Transverse colon (tissue), 4 donors: ENCODE data around the gene ZCCHC8.

Source experiments
- EP300 ChIP-seq: sonication (generic); formaldehyde crosslinking; IDR thresholded peaks from one replicate; pipeline ENCODE4 v1.6.1; 2017; ENCODE audit warnings: antibody characterized with exemption, low read depth
- POLR2A ChIP-seq: fragments of 450-650 bp; IDR thresholded peaks from one replicate; pipeline ENCODE4 v1.6.1; 2016; ENCODE audit warnings: antibody characterized with exemption, mild to moderate bottlenecking, moderate library complexity
- POLR2AphosphoS5 ChIP-seq, 3 donors: sonication (generic); formaldehyde crosslinking; IDR thresholded peaks; one replicate each; pipeline ENCODE4 v1.6.1; 2016; ENCODE audit warnings: antibody characterized with exemption in 3 of 3
- TF ChIP-seq, protein P1 (sequence below), 5 experiments: fragments of 200-600 bp in 3 of 5; fragments of 450-650 bp in 2 of 5; sonication (generic) in 3 of 5; IDR thresholded peaks; 1 replicate in 2 of 5; 2 replicates in 3 of 5; pipeline ENCODE4 v1.5.1; 2016 to 2017; ENCODE audit warnings: antibody characterized with exemption in 5 of 5, inconsistent platforms in 3 of 5, mild to moderate bottlenecking in 2 of 5, moderate library complexity in 1 of 5

DNA sequence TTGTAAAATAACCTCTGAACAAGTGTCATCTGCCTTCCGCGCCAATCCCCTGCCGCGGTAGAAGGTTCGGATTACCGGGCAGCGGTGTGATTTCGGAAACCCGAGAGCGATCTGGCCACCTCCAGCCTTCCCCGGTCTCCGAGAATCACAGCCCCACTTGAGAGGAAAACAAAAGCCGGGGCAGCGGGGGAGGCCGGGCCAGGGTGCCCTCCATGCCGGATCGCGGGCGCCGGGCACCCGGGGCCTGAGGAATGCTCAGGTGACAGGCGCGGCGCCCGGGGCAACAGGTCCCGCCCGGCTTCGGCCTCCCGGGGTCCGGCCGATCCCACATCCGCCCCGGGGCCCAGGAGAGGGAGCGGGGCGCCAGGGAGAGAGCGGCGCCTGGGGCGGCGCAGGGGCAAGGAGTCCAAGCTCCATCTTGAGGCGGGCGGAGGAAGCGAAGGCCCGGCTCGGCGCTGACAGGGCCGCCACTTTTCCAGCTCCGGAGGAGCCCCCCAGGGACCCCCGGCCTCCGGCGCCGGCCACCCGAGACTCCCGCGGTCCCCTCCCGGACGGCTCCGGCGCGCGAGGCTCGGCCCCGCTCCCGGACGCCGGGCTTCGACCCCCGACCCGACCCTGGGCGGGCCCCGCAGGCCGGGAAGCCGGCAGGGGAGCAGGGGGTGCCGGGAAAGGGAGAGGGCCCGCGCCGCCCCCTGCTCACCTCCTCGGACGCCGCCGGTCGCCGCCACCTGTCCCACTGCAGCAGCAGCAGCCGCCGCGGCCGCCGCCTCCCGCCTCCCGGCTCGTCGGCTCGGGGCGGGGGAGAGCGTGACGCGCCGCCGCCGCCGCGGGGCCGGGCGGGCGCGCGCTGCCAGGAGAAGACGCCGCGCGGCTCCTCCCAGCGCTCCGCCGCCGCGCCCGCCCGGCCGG lies 78.7 kb downstream of the ZCCHC8 start, which contains the start of gene CLIP1:
- TF ChIP-seq, protein P1, sequence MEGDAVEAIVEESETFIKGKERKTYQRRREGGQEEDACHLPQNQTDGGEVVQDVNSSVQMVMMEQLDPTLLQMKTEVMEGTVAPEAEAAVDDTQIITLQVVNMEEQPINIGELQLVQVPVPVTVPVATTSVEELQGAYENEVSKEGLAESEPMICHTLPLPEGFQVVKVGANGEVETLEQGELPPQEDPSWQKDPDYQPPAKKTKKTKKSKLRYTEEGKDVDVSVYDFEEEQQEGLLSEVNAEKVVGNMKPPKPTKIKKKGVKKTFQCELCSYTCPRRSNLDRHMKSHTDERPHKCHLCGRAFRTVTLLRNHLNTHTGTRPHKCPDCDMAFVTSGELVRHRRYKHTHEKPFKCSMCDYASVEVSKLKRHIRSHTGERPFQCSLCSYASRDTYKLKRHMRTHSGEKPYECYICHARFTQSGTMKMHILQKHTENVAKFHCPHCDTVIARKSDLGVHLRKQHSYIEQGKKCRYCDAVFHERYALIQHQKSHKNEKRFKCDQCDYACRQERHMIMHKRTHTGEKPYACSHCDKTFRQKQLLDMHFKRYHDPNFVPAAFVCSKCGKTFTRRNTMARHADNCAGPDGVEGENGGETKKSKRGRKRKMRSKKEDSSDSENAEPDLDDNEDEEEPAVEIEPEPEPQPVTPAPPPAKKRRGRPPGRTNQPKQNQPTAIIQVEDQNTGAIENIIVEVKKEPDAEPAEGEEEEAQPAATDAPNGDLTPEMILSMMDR (IDR thresholded peaks at IDR 0.05) = peak in 4 of 5 experiments; percentile 26 to 48 (median 39)
- peak in 2 of 3 donors; percentile 64 to 76 for TF ChIP-seq POLR2AphosphoS5 (IDR thresholded peaks at IDR 0.05)
- TF ChIP-seq POLR2A = peak; percentile 40
- no peak for TF ChIP-seq EP300
